Right lobe of liver (tissue), 6 donors: Measurements from ENCODE around the gene YTHDF1. TPM values are rescaled to one million over a fixed set of nuclear protein-coding genes. Genes with fewer than 3 reads are reported as not detected.

ENCODE experiments used
- ATAC-seq, 4 donors: fragments of 200-7000 bp; cut with Tn5 transposase; one replicate each; pipeline ENCODE4 v1.9.1; 2020; ENCODE audit warnings: mild to moderate bottlenecking in 4 of 4, moderate library complexity in 4 of 4
- DNase-seq, 3 donors: peaks; one replicate each; pipeline ENCODE4 v3.0.0-alpha.2; 2020
- H3K27ac ChIP-seq, 3 donors: fragments of 200-600 bp; one replicate each; pipeline ENCODE4 v1.8.0; 2022
- H3K27me3 ChIP-seq, 2 donors: fragments of 200-600 bp; one replicate each; pipeline ENCODE4 v1.8.0; 2022
- H3K36me3 ChIP-seq, 4 donors: fragments of 200-600 bp; sonication (generic) in 1 of 4; one replicate each; pipeline versions ENCODE4 v1.5.1 to v1.8.0; 2017 to 2022; ENCODE audit warnings: control low read depth in 1 of 4
- H3K4me1 ChIP-seq, 4 donors: fragments of 200-600 bp; sonication (generic) in 1 of 4; one replicate each; pipeline versions ENCODE4 v1.5.1 to v1.8.0; 2017 to 2022; ENCODE audit warnings: control low read depth in 1 of 4
- H3K4me3 ChIP-seq, 3 donors: fragments of 200-600 bp; one replicate each; pipeline ENCODE4 v1.8.0; 2022
- H3K9me3 ChIP-seq, 4 donors: fragments of 200-600 bp; sonication (generic) in 1 of 4; one replicate each; pipeline versions ENCODE4 v1.5.1 to v1.8.0; 2017 to 2022; ENCODE audit warnings: control low read depth in 1 of 4
- POLR2A ChIP-seq: fragments of 450-650 bp; IDR thresholded peaks from one replicate; pipeline ENCODE4 v1.6.1; 2017; ENCODE audit warnings: antibody characterized with exemption, mild to moderate bottlenecking
- WGBS: methylation state at CpG from one replicate; pipeline ENCODE4 v1.1.6; 2018; ENCODE audit warnings: low coverage, low lambda C conversion rate; ENCODE audit not compliant: insufficient coverage; ENCODE audit errors: missing lambda C conversion rate; 5-methylcytosine and 5-hydroxymethylcytosine counted together
- intact Hi-C, 2 donors: fragments of 100-400 bp; cut with DNase I; formaldehyde crosslinking; loops; one replicate each; pipeline versions ENCODE4 v1.11.2 to v1.14.1; 2022
- total RNA-seq, 6 experiments: library from RNA; depleted of rRNA in 2 of 6; stranded (reverse); fragments of >200 nt in 2 of 6; fragmentation: NEBNext Ultra II Directional in 3 of 6; extraction: Animal tissue kit (Norgen Biotek cat#: 25700) in 3 of 6; gene quantifications; one replicate each; pipeline versions ENCODE4 v1.1.0 to v1.2.4, GENCODE V29; 2016 to 2023
- TF ChIP-seq, protein P1 (sequence below), 4 donors: fragments of 200-600 bp in 3 of 4; fragments of 450-650 bp in 1 of 4; IDR thresholded peaks; one replicate each; pipeline versions ENCODE4 v1.5.1 to v1.8.0; 2016 to 2022; ENCODE audit warnings: antibody characterized with exemption in 4 of 4, mild to moderate bottlenecking in 2 of 4
- donor health status: DM: no; HTN: yes; CAD: no.
- donor health status: DM: no; HTN: no; CAD: no.
- donor health status: DM: no; HTN: no; CAD: no.
- donor health status: DM: no; HTN: yes; CAD: no.
- donor health status: DM: no; HTN: yes; CAD: no.

The YTHDF1 gene
- total RNA-seq, 6 experiments from 2014 or later = 16.4 to 23.6 (median 21.1) TPM

DNA sequence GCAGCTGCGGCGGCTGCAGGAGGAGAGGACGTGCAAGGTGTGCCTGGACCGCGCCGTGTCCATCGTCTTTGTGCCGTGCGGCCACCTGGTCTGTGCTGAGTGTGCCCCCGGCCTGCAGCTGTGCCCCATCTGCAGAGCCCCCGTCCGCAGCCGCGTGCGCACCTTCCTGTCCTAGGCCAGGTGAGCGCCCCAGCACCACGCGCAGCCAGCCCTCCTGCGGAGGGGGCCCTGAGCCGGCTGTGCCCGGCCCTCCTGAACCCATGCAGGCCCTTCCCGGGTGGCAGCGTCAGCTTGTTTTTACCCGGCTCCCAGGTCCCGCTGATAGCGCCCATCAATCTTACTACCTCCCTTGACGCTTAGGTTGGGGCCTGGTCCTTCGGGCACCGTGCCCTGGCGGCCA is 23.5 kb upstream of the YTHDF1 start:
- H3K27me3 ChIP-seq = no peaks in the 10 kb centered on the region
- 80% methylated on average over 1 of the region's 30 CpGs for WGBS
- no peaks in the 10 kb centered on the region for H3K36me3 ChIP-seq
- intact Hi-C loops = no loop called here
- DNase-seq = no peak
- TF ChIP-seq, protein P1, sequence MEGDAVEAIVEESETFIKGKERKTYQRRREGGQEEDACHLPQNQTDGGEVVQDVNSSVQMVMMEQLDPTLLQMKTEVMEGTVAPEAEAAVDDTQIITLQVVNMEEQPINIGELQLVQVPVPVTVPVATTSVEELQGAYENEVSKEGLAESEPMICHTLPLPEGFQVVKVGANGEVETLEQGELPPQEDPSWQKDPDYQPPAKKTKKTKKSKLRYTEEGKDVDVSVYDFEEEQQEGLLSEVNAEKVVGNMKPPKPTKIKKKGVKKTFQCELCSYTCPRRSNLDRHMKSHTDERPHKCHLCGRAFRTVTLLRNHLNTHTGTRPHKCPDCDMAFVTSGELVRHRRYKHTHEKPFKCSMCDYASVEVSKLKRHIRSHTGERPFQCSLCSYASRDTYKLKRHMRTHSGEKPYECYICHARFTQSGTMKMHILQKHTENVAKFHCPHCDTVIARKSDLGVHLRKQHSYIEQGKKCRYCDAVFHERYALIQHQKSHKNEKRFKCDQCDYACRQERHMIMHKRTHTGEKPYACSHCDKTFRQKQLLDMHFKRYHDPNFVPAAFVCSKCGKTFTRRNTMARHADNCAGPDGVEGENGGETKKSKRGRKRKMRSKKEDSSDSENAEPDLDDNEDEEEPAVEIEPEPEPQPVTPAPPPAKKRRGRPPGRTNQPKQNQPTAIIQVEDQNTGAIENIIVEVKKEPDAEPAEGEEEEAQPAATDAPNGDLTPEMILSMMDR (IDR thresholded peaks at IDR 0.05) = no peak
- no peak for TF ChIP-seq POLR2A
- ATAC-seq = no peak
- H3K27ac ChIP-seq = no peak overlapping the region
- H3K4me1 ChIP-seq = no peaks in the 10 kb centered on the region
- no peak overlapping the region for H3K4me3 ChIP-seq
- H3K9me3 ChIP-seq = no peaks in the 10 kb centered on the region

DNA sequence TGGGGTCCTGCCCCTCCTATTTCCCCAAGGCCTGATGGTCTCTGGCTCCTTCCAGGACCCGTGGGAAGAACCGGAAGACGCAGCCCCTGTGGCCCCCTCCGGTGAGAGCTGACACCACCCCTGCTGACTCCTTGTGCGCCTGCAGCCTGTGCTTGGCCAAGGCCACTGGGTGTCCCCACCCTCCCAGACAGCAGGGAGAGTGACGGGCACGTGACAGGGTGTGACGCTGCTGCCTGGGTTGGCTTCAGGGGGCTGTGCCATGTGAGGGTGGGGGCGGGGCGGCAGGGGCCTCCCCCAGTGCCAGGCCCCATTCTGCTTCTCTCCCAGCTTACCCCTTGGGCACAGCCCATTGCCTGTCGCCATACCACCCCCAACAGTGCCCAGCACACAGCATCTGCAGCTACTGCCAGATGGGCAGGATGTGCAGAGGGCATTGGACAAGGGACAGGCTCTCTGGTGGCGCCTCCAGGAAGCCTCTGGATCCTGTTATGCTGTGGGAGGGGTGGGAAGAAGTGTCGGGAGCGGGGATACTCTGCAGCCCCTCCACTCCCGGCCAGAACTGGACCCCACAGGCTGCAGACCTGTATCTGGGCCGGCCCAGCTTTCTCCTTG is 22.7 kb upstream of the YTHDF1 start:
- H3K9me3 ChIP-seq = no peaks in the 10 kb centered on the region
- H3K27ac ChIP-seq = no peak overlapping the region
- 40% methylated on average over 3 of the region's 16 CpGs for WGBS
- H3K4me1 ChIP-seq = no peaks in the 10 kb centered on the region
- intact Hi-C loops = no loop called here
- H3K36me3 ChIP-seq = no peaks in the 10 kb centered on the region
- H3K4me3 ChIP-seq = no peak overlapping the region
- DNase-seq = no peak
- no peaks in the 10 kb centered on the region for H3K27me3 ChIP-seq
- ATAC-seq = no peak
- TF ChIP-seq, protein P1 (IDR thresholded peaks at IDR 0.05) = no peak
- TF ChIP-seq POLR2A = no peak

DNA sequence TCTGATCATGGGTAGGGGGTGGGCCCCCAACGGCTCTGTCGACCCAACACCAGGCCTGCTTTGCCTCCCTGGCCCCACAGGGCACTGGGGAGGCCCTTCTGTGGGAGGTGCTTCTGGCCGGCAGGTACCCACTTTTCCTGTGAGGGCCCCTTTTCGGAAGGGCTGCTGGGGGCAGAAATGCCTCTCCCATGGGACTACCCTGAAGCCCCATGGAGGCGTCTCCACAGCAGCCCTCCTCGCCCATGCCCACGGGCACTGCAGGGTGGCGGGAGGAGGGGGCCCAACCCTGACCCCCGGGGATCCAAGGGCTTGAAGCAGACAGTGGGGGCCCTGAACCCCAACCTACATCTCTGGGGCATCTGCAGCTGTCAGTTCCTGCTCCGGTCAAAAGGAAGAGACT is 22.1 kb upstream of the YTHDF1 start:
- Histone ChIP-seq H3K27me3 (no peaks in the 10 kb centered on the region), H3K27ac (no peak overlapping the region), H3K4me1 (no peaks in the 10 kb centered on the region), H3K4me3 (no peak overlapping the region), H3K9me3 (no peaks in the 10 kb centered on the region), H3K36me3 (no peaks in the 10 kb centered on the region)
- intact Hi-C loops = no loop called here
- no peak for TF ChIP-seq POLR2A
- TF ChIP-seq, protein P1 (IDR thresholded peaks at IDR 0.05) = no peak
- WGBS = no CpG with 5 or more reads among the region's 10 CpGs
- ATAC-seq (no peak), DNase-seq (no peak)

DNA sequence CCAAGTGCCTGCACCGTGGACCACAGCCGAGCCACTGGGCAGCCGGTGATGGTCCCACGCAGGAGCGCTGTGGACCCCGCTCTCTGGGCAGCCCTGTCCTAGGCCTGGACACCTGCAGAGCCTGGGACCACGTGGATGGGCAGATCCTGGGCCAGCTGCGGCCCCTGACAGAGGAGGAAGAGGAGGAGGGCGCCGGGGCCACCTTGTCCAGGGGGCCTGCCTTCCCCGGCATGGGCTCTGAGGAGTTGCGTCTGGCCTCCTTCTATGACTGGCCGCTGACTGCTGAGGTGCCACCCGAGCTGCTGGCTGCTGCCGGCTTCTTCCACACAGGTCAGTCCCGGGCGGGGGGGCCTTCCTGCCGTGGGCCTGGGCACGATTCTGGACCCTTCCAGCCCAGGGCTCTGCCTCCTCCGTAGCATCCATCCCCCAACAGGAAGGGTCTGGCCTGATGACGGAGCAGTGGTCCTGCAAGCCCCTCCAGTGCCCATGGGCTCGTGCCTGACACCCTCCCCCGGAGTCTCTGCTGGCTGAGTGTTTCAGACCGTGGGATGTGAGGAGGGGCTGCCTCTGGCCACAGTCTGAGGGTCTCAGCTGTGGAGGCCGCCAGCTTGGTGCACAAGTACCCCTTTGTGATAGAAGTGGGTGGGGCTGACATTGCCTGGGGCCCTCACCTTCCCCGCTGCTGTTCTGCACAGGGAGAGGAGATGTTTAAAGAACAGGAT is 20.3 kb upstream of the YTHDF1 start:
- 80% methylated on average over 1 of the region's 26 CpGs for WGBS
- Histone ChIP-seq H3K27ac (no peak overlapping the region), H3K27me3 (no peaks in the 10 kb centered on the region), H3K9me3 (no peaks in the 10 kb centered on the region), H3K4me1 (no peaks in the 10 kb centered on the region), H3K36me3 (no peaks in the 10 kb centered on the region), H3K4me3 (no peak overlapping the region)
- ATAC-seq (no peak), DNase-seq (no peak)
- intact Hi-C loops = no loop called here
- TF ChIP-seq, protein P1 (IDR thresholded peaks at IDR 0.05) = no peak
- no peak for TF ChIP-seq POLR2A
